NCI-H2196 (cell line): ENCODE data around the gene ATP1A4.

Source experiments
- DNase-seq: peaks from one replicate; lab custom pipeline; 2025; ENCODE audit not compliant: unreplicated experiment; lab: John Stamatoyannopoulos, UW

The ATP1A4 gene

DNA sequence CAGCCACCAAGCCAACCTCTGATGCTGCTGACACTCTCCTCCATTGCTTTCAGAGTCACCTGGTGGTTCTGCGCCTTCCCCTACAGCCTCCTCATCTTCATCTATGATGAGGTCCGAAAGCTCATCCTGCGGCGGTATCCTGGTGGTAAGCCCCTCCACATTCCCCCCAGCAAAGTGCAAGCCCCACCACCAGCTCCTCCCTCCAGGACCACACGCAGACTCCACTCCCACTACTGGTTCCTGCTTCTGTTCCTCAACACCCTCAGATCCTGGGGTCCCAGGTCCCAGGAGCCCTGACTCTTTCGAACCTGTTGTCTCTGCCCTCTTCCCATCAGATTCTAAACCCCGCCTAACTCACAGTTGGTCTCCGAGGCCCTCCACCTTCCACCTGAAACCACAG, 11.6 kb upstream of the ATP1A4 start:
- no peak for DNase-seq

DNA sequence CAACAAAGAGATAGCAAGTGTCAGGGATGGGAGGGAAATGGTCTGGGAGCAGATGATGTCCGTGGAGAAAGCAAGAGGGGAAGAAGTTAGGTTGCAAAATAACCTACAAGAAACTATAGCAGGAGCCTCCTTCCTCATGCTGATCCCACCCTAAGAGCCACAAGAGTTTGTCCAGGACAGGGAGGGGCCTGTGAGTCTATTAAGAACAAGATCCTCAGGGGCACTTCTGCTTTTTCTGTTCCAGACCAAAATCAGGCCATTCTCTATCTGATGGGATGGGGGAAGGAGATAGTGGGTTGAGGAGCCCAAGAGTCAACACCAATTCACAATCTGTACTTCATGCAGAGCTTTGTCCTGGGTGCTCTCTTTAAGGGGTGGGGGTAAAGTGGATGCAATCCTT, 7.7 kb upstream of the ATP1A4 start:
- no peak for DNase-seq

DNA sequence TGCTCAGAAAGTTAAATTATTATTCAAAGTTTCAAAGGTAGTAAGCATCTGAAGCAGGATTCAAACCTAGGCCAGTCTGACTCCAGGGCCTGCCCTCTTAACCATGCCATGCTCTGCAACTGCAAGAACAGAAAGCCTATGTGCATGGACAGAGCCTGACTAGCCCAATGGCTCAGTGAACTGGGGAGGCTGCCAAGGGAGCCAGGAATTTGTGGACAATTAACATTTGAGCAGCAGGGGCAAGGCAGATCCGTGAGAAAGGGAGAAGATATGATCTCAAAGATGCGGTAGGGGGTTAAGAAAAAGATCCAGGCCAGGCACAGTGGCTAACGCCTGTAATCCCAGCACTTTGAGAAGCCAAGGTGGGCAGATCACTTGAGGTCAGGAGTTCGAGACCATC, 6.5 kb upstream of the ATP1A4 start:
- DNase-seq: no peak

DNA sequence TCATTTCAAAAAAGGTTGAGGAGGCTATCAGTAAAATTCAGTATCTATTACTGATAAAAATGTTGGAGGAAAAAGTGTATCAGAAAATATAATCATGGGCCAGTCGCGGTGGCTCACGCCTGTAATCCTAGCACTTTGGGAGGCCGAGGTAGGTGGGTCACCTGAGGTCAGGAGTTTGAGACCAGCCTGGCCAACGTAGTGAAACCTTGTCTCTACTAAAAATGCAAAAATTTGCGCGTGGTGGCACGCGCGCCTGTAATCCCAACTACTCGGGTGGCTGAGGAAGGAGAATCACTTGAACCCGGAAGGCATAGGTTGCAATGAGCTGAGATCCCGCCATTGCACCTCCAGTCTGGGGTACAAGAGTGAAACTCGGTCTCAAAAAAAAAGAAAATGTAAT, 5.3 kb upstream of the ATP1A4 start:
- DNase-seq: no peak

DNA sequence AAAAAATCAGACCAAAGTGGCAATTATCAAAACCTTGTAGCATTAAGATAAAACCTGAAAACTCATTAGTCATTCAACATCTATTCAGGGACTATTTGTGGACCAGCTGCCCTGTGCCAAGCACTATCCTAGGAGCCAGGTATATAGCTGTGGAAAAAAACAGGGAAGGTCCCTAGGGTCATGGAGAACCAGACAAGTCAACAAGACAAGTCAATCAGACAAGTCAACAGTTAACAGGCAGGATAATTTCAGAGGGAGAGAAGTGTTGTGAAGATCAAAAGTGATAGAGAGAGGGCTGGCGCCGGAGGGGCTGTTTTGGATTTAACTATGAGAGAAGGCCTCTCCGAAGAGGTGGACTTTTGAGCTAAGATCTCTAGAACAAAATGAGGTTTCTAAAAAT, 3.3 kb upstream of the ATP1A4 start:
- DNase-seq: no peak

DNA sequence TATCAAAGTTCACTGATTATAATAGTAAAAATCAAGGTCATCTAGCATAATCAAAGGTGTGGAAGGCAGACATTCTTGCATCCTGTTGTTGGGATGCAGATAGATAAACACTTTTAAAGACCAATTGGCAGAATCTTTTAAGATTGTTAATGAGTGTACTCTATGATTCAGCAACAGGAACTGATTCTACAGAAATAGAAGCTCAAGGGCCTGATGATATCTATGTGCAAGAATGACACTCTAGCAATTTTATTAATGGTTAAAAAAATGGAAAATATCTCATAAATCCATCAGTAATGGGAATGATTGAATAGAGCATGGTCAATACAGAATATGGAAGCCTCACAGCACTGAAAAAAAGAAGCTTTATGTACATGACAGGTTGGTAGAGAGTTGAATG, 2.2 kb upstream of the ATP1A4 start:
- DNase-seq: no peak

DNA sequence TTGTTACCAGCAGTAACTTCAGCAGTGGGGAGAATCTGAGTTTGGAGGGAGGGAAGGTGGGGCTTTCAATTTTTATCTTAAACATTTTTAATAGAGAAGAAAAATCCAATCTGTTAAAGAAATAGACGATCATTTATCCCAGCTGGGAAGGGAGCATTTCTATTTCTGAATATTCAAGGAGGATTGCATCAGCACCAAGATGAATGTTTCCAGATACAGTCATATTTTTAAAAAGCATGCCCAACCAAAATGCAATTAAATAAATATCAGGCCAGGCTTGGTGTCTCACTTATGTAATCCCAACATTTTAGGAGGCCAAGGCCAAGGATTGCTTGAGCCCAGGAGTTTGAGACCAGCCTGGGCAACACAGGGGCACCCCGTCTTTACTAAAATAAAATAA, 1.7 kb upstream of the ATP1A4 start:
- no peak for DNase-seq

DNA sequence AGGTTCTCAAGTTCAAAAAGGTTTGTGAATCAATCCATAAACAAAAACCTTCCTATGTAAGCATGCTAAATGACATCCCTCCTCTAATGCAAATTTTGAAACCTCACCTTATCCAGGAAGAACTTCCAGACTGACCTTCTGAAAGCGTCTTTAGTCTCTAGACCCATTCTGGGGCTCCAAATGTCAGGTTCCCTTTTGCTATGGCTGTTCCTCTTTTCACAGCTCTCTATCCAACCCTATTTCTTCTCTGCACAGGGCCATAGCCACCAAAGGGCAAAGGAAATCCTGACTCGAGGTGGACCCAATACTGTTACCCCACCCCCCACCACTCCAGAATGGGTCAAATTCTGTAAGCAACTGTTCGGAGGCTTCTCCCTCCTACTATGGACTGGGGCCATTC, 3.4 kb downstream of the ATP1A4 start:
- no peak for DNase-seq

DNA sequence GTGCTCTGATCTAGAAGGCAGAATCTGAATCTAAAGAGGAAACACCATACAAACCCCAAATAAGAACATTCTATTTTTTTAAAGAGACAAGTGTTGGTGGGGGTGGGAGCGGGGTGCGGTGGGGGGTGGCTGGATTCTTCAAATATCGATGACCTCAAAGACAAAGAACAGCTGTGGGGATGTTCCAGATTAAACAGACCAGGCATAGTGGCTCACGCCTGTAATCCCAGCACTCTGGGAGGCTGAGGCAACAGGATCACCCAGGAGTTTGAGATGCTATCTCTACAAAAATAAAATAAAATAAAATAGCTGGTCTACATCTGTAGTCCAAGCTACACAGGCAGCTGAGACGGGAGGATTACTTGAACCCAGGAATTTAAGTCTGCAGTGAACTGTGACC, 5.0 kb downstream of the ATP1A4 start:
- no peak for DNase-seq

DNA sequence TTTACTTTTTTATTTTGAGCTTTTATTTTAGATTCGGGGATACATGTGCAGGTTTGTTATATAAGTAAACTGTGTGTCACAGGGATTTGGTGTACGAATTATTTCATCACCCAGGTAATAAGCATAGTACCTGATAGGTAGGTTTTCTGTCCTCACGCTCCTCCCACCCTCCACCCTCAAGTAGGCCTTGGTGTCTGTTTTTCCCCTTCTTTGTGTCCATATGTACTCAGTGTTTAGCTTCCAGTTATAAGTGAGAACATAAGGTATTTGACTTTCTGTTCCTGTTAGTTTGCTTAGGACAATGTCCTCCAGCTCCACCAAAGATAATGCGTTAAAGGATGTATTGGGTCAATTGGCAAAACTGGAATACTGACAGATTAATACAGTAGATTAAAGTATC, 5.8 kb downstream of the ATP1A4 start:
- no peak for DNase-seq

DNA sequence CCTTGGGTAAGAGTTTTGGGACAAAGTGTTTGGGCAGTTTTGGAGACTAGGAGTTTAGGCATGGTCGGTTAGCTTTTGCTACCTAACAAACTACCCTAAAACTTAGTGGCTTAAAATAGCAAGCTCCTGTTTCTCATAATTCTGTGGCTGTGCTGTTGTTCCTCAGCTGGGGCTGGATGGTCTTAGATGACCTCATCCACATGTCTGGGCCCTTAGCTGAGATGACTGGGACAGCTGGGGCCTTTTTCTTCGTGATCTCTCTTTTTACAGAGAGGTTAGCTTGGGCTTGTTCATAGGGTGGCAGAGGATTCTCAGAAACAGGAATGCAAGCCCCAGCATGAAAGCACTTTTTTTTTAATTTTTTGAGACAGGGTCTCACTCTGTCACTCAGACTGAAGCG, 6.6 kb downstream of the ATP1A4 start:
- no peak for DNase-seq

DNA sequence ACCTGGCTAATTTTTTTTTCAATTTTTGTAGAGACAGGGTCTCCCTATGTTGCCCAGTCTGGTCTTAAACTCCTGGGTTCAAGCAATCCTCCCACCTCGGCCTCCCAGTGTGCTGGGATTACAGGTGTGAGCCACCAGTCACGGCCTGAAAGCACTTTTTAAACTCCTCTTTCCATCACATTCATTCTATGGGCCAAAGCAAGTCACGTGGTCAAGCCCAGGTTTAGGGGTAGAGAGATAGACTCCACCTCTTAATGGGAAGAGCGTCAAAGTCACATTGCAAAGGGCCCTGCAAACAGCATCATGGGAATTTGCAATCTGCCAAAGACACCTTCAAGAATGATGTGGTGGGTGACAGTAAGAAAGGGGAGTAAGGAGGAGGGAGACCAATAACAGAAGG, 7.1 kb downstream of the ATP1A4 start:
- DNase-seq: no peak

DNA sequence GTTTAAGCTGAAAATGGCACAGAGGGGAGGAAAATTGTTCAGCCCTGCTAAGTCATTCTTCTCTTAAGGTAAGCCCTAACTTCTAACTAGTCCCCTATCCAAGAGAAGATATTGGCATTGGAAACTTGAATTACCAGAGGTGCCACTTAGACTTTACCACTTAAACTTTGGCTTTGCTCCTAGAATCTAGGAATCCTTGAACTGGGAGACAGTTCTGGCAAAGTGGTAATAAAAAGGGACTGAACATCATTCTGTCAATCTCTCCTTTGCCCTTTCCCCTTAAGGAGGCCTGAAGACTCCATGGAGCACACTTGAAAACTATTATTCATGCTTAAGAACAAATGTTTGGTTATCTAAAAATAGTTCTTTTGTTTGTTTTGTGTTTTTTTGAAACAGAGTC, 8.4 kb downstream of the ATP1A4 start:
- peak; percentile 33 for DNase-seq

DNA sequence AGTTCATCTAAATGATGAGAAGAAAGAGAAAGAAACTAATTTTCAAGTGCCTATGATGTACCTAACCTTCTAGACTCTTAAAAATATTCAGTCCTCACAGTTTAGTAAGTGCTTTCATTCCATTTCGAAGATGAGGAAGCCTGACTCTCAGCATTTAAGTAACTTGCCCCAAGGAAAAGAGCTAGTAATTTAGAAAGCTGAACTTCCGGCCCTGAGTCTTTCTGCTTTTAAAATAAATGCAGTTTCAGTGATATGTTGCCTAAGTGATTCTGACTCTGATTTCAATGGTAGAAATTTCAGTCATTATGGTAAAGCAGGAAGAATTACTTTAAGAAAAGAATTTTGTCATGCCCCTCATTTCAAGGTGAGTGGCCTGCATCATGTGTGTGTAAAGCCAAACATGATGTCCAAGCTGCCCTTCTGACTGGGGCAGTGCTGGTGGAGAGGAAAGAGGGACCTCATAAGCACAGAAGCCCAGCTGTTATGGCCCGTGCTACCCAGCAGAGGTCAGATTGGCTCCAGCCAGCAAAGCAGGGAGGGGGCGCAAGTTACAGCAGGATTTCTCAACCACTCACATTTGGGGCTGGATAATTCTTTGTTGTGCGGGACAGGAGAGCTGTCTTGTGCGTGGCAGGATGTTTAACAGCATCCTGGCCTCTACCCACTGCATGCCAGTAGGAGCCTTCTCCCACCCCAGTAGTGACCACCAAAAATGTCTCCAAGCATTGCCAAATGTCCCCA, 10.7 kb downstream of the ATP1A4 start:
- DNase-seq: no peak

DNA sequence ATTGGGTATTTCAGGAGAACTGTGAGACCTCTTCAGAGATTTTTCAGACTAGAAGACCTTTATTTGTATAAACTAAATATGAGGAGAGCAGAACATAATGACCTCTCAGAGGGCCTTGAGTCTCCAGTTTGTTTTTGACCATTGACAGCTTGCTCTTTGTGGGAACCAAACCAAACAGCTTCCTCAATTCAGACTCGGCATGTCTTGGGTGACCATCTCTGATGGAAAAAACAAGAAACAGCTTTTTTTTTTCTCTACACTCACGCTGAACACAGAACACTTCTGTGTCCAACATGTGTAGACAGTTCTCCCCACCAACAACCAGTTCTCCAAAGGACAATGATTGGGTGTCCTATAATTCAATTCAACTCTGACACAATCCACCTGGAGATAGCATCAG, 11.5 kb downstream of the ATP1A4 start:
- no peak for DNase-seq

DNA sequence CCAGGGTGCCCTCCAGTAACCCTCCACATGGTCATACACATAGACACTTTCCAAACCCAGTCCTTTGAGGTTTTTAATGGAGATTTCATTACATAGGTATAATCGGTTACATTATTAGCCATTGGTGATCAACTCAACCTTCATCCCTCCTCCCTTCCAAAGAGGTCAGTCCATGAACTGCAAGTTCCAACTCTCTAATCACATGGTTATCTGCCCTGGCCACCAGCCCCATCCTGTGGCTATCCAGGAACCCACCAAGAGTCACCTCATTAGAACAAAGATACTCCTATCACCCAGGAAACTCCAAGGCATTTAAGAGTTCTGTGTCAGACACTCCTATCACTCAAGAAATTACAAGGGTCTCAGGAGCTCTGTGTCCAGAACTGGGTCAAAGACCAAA, 12.2 kb downstream of the ATP1A4 start:
- DNase-seq: no peak

DNA sequence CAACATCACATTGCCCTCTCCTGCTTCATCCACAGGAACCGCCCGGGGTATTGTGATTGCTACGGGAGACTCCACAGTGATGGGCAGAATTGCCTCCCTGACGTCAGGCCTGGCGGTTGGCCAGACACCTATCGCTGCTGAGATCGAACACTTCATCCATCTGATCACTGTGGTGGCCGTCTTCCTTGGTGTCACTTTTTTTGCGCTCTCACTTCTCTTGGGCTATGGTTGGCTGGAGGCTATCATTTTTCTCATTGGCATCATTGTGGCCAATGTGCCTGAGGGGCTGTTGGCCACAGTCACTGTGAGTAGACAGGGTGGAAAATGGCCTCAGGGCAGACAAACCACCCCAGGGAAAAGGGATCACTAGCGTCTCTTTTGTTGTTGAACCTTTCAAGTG, 12.7 kb downstream of the ATP1A4 start:
- DNase-seq: no peak

DNA sequence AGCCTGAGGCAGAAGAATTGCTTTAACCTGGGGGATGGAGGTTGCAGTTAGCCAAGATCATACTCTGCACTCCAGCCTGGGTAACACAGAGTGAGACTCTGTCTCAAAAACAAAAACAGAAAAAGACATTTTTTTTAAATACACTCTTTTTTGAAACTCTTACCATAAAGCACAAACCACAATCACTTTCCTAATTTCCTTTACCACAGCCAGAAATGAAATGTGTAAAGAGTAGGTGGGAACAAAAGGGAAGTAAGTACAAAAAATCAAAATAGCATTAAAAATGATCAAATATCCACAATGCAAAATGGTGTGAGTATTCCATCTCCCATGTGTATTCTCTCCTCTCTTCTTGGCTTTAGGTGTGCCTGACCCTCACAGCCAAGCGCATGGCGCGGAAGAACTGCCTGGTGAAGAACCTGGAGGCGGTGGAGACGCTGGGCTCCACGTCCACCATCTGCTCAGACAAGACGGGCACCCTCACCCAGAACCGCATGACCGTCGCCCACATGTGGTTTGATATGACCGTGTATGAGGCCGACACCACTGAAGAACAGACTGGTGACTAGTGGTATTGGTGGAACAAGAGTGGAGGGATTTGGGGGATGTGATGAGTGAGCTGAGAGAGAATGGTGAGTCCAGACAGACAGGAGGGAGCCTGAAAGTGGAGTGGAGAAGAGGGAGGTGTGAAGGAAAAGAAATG, 14.9 kb downstream of the ATP1A4 start:
- no peak for DNase-seq

DNA sequence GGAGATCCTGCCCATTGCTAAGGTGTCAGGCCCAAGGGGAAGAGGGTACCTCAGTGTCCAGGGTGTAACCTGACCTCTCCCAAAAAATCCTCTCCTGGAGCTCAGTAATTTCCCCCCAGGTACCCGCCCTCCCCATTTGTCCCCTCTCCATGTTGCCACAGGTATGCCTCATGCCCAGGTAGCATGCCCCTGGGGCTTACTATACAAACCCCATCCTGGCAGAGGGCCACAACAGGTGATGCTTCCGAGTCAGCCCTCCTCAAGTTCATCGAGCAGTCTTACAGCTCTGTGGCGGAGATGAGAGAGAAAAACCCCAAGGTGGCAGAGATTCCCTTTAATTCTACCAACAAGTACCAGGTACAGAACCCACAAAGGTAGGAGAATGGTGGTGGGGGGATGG, 15.7 kb downstream of the ATP1A4 start:
- no peak for DNase-seq

DNA sequence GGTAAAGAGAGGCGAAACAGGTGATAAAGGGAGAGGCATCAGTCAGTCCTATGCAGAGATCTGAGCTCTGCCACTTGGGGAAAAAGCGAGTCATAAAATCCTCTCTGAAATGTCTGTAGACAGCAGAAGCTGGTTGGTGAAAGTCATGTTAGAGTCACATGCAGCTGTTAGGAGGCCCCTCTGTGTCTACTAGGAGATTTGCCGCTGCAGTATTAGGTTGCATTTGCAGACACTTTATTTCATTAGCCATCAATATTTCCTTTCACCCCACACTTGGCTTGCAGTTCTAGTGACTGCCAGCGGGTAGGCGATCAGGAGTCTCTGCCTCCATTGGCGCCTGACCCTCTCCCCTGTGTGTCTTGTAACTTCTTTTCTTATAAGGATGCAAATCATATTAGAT, 16.2 kb downstream of the ATP1A4 start:
- DNase-seq: no peak

DNA sequence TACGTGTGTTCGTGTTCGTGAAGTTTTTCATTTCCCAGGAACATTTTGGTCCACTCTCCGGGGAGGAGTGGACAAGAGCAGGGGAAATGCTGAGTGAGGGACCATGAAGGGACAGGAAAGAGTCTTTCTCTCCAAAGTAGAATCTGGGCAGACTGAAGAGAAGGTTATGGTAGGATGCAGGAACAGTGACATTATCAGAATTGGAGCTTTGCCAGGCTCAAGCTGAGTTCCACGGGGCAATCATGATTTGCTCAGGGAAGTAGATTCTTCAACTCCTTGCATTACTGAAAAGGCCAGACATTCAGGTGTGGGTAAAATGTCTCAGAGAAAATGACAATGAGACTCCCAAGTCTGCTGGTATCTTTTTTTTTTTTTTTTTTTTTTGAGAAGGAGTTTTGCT, 16.6 kb downstream of the ATP1A4 start:
- no peak for DNase-seq

DNA sequence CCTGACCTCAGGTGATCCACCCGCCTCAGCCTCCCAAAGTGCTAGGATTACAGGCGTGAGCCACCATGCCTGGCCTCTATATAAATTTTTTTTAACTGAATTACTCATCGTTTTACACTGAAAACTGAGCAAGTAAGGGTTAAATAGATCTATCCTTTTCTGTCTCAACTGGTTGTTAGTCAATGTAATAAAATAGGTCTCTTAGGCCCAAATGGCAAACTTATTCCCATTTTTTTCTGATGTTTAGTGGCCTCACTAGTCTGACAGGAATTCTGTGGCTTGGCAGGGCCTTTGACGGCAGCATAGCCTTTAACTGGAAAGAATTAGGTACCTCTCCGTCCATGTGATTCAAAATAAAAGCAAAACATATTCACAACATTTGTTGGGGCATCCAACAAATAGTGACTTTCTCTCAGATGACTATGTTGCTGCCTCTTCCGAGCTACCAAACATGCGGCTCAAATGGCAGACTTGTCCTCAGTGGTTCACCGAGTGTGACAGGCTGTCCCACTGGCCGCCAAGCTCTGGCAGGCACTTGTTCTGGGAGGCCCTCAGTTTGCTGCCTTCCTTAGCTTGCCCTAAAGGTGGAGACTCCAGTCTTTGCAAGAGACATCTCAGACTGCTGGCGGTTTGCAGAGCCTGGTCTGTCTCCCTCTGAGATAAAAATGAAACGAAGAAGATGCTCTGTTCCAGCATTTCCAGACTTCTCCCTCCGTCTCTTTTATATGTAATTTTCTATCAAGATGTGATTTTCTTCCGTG, 17.4 kb downstream of the ATP1A4 start:
- DNase-seq: no peak
